Measurements from ENCODE around the gene XRCC1.
"Not testable (repeated sequence)": the region's sequence is repeated elsewhere in the genome, so short reads cannot be mapped to it uniquely, and the experiment has no call there.

Gene XRCC1

DNA sequence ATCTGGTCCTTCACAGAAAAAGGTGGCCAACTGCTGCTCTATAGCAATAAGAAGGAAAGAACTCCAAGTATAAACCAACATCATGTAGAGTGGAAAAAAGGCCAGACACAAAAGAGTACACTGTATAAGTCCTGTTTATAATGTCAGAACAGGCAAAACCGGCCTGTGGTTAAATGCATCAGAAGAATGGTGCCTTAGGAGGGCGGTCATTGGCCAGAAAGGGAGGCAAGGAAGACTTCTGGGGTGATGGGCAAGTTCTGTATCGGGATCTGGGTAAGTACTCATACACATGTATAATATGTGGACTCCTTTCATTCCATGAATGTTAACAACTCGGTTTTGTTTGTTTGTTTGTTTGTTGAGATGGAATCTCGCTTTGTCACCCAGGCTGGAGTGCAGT lies 52.4 kb downstream of the XRCC1 start:
- no peak for DNase-seq (ENCODE audit: low read depth, low spot score)

DNA sequence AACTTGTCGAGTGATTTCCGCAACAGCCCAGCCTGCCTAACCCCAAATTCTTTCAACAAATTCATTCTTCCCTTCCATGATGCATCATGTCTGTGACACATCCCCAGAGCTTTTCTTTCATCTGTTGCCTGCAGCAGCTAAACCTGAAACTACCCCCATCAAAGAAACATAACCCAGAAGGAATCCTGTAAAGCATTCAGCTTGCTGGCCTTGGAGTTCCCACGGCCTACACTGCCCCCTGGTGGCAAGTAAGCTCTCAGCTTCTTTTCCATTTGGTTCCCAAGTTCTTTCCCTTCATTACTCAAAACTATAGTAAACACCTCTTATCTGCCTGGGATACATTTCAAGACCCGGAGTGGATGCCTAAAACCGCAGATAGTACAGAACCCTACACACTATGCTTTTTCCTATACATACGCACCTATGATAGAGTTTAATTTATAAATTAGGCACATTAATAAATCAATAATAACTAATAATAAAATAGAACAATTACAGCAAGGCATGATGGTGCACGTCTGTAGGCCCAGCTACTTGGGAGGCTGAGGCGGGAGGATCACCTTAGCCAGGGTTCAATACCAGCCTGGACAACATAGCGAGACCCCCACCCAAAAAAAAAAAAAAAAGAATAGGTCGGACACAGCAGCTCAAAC lies 55.8 kb downstream of the XRCC1 start:
- DNase-seq (ENCODE audit: low read depth, low spot score), result peak; percentile 69

DNA sequence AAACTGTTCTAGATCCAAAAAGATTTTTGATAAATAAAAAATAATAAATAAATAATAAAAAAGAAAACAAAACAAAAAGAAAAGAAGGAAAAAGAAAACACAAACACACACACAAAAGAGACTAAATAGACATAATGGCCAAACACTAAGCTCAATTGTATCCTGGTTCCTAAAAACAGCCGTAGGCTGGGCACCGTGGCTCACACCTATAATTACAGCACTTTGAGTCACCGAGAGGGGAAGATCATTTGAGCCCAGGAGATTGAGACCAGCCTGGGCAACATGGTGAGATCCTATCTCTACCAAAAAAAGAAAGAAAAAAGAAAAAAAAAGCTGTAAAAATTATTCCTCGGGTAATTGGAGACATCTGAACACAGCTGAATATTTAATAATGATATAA lies 57.3 kb downstream of the XRCC1 start:
- no peak for DNase-seq (ENCODE audit: low read depth, low spot score)

DNA sequence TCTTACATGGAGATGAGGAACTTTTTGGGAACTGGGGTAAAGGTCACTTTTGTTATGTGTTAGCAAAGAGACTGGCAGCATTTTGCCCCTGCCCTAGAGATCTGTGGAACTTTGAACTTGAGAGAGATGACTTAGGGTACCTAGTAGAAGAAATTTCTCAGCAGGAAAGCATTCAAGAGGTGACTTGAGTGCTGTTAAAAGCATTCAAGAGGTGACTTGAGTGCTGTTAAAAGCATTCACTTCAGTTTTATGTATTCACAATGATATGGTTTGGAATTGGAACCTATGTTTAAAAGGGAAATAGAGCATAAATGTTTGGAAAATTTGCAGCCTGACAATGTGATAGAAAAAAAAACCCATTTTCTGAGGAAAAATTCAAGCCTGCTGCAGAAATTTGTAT lies 62.9 kb downstream of the XRCC1 start:
- not testable (repeated sequence) for DNase-seq (ENCODE audit: low read depth, low spot score)

DNA sequence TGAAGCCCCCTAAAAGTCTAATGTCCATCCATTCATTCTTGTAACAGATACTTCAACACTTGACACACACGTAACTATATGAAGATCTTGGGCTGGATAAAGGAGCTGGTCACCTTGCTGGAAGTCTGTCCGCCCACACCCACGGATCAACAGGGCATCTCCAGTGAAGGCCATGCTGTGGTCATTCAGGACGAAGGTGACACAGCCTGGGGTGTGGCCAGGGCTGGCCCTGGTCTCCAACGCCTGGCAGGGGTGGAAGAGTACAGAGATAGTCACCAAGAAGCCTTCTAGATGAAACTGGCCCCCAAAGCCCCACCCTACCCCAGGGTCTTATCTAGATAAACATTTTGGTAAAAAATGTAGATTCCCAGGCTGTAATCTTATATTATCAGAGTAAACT lies 64.0 kb downstream of the XRCC1 start:
- DNase-seq (ENCODE audit: low read depth, low spot score), result no peak

DNA sequence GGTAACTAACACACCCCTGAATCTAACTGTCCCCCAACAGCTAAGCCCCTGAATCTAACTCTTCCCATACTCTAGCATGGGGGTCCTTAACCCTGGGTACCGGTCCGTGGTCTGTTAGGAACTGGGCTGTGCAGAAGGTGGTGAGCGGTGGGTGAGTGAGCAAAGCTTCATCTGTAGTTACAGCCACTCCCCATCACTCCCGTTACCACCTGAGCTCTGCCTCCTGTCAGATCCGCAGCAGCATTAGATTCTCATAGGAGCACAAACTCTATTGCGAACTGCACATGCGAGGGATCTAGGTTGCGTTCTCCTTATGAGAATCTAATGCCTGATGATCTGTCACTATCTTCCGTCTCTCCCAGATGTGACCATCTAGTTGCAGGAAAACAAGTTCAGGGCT lies 64.6 kb downstream of the XRCC1 start:
- DNase-seq (ENCODE audit: low read depth, low spot score), result no peak

DNA sequence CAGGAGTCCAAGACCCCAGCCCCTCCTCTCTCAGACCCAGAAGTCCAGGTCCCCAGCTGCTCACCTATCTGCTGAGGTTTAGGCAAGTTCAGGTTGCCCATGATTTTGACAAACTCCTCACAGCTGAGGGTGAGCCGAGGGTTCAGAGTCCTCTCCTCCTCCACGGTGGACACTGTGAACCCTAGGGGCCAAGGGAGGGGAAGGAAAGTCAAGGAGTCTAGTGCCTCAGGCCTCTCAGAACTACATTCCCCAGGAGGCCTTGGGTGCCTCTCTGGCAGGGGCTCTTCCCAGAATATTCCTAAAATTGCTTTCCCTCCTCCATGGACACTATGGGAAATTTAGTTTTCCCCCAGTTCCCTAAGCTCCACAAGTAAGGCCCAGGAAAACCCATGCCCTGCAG lies 67.4 kb downstream of the XRCC1 start:
- no peak for DNase-seq (ENCODE audit: low read depth, low spot score)

DNA sequence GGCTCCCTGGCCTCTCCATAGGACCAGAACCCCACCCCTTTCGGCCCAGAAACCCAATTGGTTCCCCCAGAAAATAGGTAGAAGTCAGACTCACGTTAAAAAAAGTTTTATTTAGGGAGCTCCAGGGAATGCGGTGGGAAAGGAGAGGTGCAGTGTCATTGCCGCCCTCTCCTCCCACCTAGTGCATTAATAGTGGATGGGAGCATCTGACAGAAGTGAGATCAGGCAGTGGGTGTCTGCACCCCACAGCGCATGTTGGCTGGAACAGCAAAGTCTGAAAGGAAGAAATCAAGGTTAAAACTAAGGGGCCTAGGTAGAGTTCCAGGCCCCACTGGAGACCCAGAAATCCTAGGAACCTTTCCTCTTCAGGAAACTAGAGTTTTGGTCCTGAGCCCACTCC lies 68.7 kb downstream of the XRCC1 start:
- DNase-seq (ENCODE audit: low read depth, low spot score), result no peak

DNA sequence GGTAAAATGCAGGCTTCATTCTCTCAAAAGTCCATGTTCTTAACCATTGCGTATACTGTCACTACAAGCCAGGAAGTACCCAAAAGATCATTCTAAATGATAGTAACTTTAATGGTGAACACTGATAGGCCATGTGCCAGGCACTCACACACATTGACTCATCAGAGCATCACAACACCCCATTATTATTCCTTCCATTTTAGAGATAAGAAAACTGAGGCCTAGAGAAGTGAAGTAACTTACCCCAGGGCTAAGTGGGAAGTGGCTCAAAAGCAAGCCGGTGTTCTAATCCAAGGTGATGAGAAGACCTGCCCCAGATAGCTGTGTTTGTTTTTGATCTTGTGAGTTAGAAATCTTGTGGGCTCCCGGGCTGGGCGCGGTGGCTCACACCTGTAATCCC lies 69.4 kb downstream of the XRCC1 start:
- no peak for DNase-seq (ENCODE audit: low read depth, low spot score)

DNA sequence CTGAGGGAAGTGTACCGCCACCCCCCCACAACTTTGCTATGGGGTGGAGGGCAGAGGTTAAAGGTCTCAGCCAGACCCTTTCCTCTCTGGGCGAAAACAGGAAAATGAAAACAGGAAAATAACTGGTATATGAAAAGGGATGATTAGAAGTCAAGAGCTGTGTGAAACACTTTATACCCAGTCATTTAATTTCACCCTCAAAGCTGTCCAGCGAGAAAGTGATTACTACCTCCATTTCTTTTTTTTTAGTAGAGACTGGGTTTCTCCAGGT lies 70.2 kb downstream of the XRCC1 start:
- no peak for DNase-seq (ENCODE audit: low read depth, low spot score)

DNA sequence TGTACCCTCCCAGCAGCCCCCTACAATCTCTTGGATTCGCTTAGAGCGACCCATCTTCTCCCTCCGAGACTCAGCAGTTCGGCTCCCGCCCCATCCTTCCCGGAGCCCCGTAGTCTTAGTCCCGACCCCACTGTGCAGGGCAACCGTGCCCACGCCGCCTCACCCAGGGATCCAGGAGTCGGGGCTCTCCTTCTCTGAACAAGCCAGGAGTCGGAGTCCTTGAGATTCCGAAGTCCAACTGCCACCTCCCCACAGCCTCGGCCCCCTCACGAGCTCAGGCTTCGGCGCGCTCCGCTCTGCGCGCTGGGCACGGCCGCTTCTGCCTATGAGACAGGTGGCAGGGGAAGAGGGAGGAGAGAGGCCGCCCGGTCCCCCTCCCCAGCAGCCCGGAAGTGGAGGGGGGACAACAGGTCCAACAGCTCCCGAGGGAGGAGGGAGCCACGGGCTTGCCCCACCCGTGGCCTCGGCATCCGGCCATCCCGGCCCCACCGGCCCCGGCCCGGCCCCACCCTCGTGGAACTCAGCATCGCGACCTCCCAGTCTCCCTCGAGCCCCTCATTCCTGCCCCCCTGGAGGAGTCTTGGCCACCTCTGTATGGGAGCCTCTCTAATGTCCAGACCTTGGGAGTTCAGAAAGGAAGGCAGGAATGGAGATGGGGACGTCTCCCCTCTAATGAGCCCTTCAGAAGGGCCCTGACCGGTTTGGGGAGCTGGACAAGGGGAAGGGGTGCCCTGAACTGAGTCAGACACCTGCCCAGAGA lies 70.7 kb downstream of the XRCC1 start, which contains the start of gene PHLDB3:
TSS of gene PHLDB3 (minus strand) at position 321 of the 760 bp plus-strand sequence. CDS start 628 bp downstream, outside the sequence.
- peak; percentile 27 for DNase-seq (ENCODE audit: low read depth, low spot score)

DNA sequence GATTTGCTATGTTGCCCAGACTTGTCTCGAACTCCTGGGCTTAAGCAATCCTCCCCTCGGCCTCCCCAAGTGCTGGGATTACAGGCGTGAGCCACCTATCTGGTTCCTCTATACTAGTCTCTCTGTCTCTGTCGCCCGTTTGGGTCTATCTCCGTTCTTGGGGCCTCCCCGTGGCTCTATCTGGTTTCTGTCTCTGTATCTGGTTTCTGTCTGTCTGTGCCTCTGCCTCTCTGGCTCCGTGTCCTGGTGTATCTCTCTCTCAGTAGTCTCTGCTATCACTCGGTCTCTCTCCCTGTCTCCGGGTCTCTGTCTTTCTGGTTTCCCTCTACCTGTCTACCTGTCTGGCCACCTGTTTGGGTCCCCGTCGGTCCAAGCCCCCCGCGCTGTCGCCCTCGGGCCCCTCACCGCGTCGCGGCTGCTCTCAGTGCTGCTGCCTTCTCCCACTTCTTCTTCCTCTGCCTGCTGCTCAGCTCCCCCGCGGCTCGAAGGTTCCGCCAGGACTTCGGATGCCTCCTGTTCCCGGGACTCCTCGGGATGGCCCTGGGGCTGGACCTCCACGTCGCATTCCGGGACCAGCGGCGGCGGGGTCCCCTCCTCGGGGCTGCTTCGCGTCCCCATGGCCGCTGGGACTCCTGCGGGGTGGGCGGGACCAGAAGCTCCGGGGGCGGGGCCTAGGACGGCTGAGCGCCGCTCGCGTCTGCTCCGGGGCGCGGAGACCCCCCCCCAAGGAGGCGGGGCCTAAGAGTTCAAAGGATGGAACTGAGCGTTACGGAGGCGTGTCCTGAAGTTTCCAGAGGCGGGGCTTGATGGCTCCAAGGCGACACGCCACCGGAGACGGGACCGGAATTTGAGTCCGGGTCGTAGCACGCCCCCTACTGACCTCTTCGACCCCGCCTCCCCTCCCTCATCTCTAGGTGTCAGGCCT lies 71.6 kb downstream of the XRCC1 start:
- DNase-seq (ENCODE audit: low read depth, low spot score), result peak; percentile 97

DNA sequence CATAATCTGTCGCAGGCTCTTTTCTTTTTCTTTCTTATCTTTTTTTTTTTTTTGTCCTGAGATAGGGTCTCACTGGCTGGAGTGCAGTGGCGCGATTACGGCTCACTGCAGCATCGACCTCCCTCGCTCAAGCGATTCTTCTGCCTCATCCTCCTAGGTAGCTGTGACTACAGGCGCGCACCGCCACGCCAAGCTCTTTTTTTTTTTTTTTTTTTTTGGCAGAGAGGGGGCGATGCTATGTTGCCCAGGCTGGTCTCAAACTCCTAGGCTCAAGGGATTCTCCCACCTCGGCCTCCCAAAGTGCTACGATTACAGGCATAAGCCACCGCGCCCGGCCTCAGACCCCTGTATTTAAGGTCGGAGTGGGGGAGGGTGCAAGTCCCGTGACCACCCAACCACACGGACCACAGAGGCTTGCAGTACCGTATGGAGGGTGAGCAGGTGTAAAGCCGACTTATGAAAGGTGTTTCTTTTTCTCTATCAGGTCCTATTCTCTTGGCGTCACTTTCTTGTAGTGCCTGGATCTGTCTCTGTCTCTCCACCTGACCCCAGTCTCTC lies 72.8 kb downstream of the XRCC1 start:
- no peak for DNase-seq (ENCODE audit: low read depth, low spot score)

DNA sequence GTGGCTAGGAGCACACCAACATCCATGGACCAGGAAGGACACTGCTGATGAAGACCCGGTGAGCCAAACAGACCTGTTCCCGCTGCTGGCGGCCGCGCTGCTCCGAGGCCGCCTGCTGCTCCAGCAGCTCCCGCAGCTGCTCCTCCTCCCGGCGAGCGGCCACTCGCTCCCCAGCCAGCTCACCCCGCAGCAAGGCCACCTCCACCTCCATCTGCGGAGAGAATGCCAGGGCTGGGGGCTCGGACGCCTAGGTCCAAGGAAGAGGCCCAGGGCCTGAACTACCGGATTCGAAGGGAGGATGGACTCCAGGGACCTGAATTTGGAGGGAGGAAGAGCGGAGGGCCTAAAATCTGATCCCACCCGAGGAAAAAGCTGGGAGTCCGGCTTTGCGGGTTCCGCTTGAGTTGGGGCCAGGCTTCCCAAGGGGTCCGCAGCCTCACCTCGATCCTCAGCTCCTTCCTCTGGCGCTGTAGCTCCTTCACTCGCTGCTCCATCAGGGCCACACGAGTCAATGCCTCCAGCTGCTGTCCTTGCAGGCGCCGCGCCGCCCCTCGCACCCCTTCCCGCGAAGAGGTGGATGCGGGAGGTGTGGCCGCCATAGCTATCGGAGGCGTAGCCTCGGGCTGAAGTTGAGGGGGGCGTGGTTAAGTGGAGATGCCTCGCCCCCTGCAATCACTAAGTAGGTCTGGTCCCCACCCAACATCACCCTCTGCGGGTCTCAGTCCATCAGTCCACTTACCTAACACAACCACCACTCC lies 73.5 kb downstream of the XRCC1 start:
- DNase-seq (ENCODE audit: low read depth, low spot score), result no peak

DNA sequence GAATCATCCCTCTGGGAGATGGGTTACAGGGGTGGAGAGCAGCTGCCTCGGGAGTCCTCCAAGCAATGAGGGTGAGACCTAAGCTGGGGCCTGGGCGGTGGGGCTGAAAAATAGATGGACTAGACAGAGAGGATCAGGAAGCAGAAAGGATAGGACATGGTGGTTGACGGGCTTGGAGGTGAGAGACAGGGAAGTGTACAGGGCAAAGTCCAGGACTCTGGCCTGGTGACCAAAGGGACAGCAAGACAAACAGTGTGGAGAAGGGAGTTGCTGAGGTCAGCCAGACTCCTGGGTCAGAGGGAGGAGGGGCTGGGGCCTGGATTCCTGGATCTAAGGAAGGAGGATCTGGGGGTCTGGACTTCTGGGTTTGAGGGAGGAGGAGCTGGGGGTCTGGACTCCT lies 76.3 kb downstream of the XRCC1 start:
- no peak for DNase-seq (ENCODE audit: low read depth, low spot score)

DNA sequence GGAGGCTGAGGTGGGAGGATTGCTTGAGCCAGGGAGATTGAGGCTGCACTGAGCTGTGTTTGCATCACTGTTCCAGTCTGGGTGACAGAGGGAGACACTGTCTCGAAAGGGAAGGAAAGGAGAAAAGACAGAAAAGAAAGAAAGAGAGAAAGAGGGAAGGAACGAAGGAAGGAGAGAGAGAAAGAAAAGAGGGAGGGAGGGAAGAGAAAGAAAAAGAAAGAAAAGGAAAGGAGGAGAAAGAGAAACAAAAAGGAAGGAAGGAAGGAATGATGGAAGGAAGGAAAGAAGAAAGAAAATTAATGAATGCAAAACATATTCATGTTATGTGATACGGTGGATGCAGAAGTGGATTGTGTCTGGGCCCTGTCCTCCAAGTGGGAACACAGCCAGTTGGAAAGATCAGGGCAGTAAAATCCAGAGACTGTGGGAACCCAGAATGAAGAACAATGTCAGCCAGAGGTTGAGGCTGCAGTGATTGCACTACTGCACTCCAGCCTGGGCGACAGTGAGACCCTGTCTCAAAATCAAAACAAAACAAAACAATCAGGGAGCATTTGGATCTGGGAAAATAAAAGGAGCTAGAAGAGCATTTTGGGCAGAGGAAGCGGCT lies 77.0 kb downstream of the XRCC1 start:
- no peak for DNase-seq (ENCODE audit: low read depth, low spot score)

DNA sequence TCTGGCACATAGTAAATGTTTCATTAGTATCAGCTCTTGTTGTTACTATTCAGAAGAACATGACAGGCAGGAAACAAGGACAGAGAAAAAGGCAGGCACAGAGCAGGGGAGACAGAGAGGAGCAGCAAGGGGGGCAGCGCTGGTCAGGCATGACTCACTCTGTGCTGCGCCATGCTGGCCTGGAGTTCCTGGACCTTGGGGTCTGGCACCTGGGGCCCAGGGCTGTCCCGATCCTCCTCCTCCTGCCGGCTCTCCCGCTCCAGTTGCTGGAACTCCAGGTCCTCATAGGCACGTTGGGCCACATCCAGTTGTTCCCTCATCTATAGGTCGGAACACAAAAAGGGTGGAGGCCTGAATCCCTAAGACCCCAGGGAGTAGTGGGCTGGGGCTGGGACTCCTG lies 78.4 kb downstream of the XRCC1 start:
- no peak for DNase-seq (ENCODE audit: low read depth, low spot score)

DNA sequence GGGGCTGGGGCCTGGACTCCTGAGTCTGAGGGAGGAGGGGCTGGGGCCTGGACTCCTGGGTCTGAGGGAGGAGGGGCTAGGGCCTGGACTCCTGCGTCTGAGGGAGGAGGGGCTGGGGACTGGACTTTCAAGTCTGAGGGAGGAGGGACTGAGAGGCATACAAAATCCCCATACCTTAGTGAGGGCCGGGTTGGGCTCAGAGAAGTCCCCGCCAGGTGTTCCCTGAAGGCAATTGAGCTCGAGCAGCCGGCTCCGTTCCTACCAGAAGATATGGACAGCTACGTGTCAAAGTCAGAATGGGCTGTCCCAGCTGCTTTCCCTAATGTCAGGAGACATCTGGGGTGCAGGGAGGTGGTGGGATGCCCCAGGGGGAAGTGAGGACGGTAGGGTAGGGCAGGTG lies 80.2 kb downstream of the XRCC1 start:
- DNase-seq (ENCODE audit: low read depth, low spot score), result no peak
